ENCODE data around the gene HTATIP2.
"Not testable (repeated sequence)": the region's sequence is repeated elsewhere in the genome, so short reads cannot be mapped to it uniquely, and the experiment has no call there.

Gene HTATIP2

GRCh38 chr11:20372081-20372626, 8.6 kb downstream of the HTATIP2 start:
- DNase-seq (ENCODE audit: low read depth in 2 of 2): no peak

GRCh38 chr11:20373147-20373546, 9.6 kb downstream of the HTATIP2 start:
- no peak for DNase-seq (ENCODE audit: low read depth in 2 of 2)

- no peak for DNase-seq (ENCODE audit: low read depth in 2 of 2)
Observed at GRCh38 chr11:20373568-20374209, 10.2 kb downstream of the HTATIP2 start.

- no peak for DNase-seq (ENCODE audit: low read depth in 2 of 2)
Observed at GRCh38 chr11:20374741-20375300, 11.3 kb downstream of the HTATIP2 start.

GRCh38 chr11:20376162-20376730, 12.7 kb downstream of the HTATIP2 start:
- DNase-seq (ENCODE audit: low read depth in 2 of 2): no peak

- DNase-seq (ENCODE audit: low read depth in 2 of 2): not testable (repeated sequence)
Observed at GRCh38 chr11:20385996-20386395, 22.5 kb downstream of the HTATIP2 start.

GRCh38 chr11:20387261-20388095, 24.0 kb downstream of the HTATIP2 start, which contains the start of gene PRMT3:
Gene PRMT3, plus strand, starts transcription at chr11:20387716. Its CDS starts 31 bp downstream, at chr11:20387747.
- DNase-seq (ENCODE audit: low read depth in 2 of 2): peak; percentile 89 to 90

GRCh38 chr11:20388096-20389055, 24.9 kb downstream of the HTATIP2 start:
- no peak for DNase-seq (ENCODE audit: low read depth in 2 of 2)

- peak; percentile 17 to 25 for DNase-seq (ENCODE audit: low read depth in 2 of 2)
Observed at GRCh38 chr11:20397281-20397680, 33.8 kb downstream of the HTATIP2 start.

GRCh38 chr11:20399498-20399897, 36.0 kb downstream of the HTATIP2 start:
- no peak for DNase-seq (ENCODE audit: low read depth in 2 of 2)

GRCh38 chr11:20403059-20403458, 39.5 kb downstream of the HTATIP2 start:
- DNase-seq (ENCODE audit: low read depth in 2 of 2): no peak

- no peak for DNase-seq (ENCODE audit: low read depth in 2 of 2)
Observed at GRCh38 chr11:20406484-20406883, 43.0 kb downstream of the HTATIP2 start.

GRCh38 chr11:20407344-20407743, 43.8 kb downstream of the HTATIP2 start:
- no peak for DNase-seq (ENCODE audit: low read depth in 2 of 2)

- no peak for DNase-seq (ENCODE audit: low read depth in 2 of 2)
Observed at GRCh38 chr11:20415432-20415831, 51.9 kb downstream of the HTATIP2 start.

- DNase-seq (ENCODE audit: low read depth in 2 of 2): no peak
Observed at GRCh38 chr11:20417771-20418170, 54.3 kb downstream of the HTATIP2 start.

GRCh38 chr11:20421946-20422345, 58.4 kb downstream of the HTATIP2 start:
- no peak for DNase-seq (ENCODE audit: low read depth in 2 of 2)

GRCh38 chr11:20429216-20429615, 65.7 kb downstream of the HTATIP2 start:
- no peak for DNase-seq (ENCODE audit: low read depth in 2 of 2)

Measured in fibroblast of skin of left quadriceps (primary cell).